Ishikawa (cell line): ENCODE results near the gene ANKAR.

Experiments used
- CEBPB ChIP-seq: IDR thresholded peaks from 2 replicates; pipeline ENCODE4 v1.6.1; 2012
- CREB1 ChIP-seq: IDR thresholded peaks from 2 replicates; pipeline ENCODE4 v1.6.1; 2012; ENCODE audit warnings: low read depth
- EGR1 ChIP-seq: IDR thresholded peaks from 2 replicates; pipeline ENCODE4 v1.6.1; 2012
- EP300 ChIP-seq: IDR thresholded peaks from 2 replicates; pipeline ENCODE4 v1.6.1; 2012; ENCODE audit warnings: borderline replicate concordance
- FOXM1 ChIP-seq: IDR thresholded peaks from 2 replicates; pipeline ENCODE4 v1.6.1; 2012; ENCODE audit warnings: low read depth, borderline replicate concordance
- MAX ChIP-seq: IDR thresholded peaks from 2 replicates; pipeline ENCODE4 v1.6.1; 2012
- NFIC ChIP-seq: IDR thresholded peaks from 2 replicates; pipeline ENCODE4 v1.6.1; 2012
- RAD21 ChIP-seq: IDR thresholded peaks from 2 replicates; pipeline ENCODE4 v1.6.1; 2012; ENCODE audit warnings: low read depth
- REST ChIP-seq: IDR thresholded peaks from 2 replicates; pipeline ENCODE4 v1.6.1; 2012; ENCODE audit warnings: low read depth, mild to moderate bottlenecking
- TAF1 ChIP-seq: IDR thresholded peaks from 2 replicates; pipeline ENCODE4 v1.6.1; 2012; ENCODE audit warnings: low read depth, mild to moderate bottlenecking
- TCF12 ChIP-seq: IDR thresholded peaks from 2 replicates; pipeline ENCODE4 v1.6.1; 2012; ENCODE audit warnings: low read depth
- TEAD4 ChIP-seq: IDR thresholded peaks from 2 replicates; pipeline ENCODE4 v1.6.1; 2012
- USF1 ChIP-seq: IDR thresholded peaks from 2 replicates; pipeline ENCODE4 v1.6.1; 2012
- YY1 ChIP-seq: IDR thresholded peaks from 2 replicates; pipeline ENCODE4 v1.6.1; 2012; ENCODE audit warnings: low read depth
- ZBTB7A ChIP-seq: IDR thresholded peaks from 2 replicates; pipeline ENCODE4 v1.6.1; 2012; ENCODE audit warnings: low read depth

ANKAR gene

GRCh38 chr2:189684811-189685210 is 10.3 kb downstream of the ANKAR start:
- TF ChIP-seq YY1 = no peak
- no peak for TF ChIP-seq ZBTB7A
- no peak for TF ChIP-seq TEAD4
- no peak for TF ChIP-seq TAF1

GRCh38 chr2:189685540-189686229 is 11.2 kb downstream of the ANKAR start:
- TF ChIP-seq YY1 (no peak), CREB1 (no peak), NFIC (no peak), USF1 (no peak), FOXM1 (no peak), RAD21 (no peak), ZBTB7A (no peak), EP300 (no peak), TEAD4 (no peak), EGR1 (no peak), TAF1 (no peak), REST (no peak)

- TF ChIP-seq EGR1 (no peak), USF1 (no peak), TEAD4 (no peak), MAX (no peak), ZBTB7A (no peak), EP300 (no peak), TAF1 (no peak), RAD21 (no peak), CEBPB (no peak), YY1 (no peak), REST (no peak), CREB1 (no peak), TCF12 (no peak), NFIC (no peak), FOXM1 (no peak)
Observed at GRCh38 chr2:189696223-189696622, 21.8 kb downstream of the ANKAR start.

- TF ChIP-seq NFIC = no peak
- no peak for TF ChIP-seq YY1
- TF ChIP-seq EGR1 = no peak
- TF ChIP-seq EP300 = no peak
- no peak for TF ChIP-seq MAX
- no peak for TF ChIP-seq CREB1
- TF ChIP-seq RAD21 = no peak
- TF ChIP-seq USF1 = no peak
- no peak for TF ChIP-seq TCF12
- TF ChIP-seq ZBTB7A = no peak
- no peak for TF ChIP-seq FOXM1
- no peak for TF ChIP-seq CEBPB
- TF ChIP-seq TAF1 = no peak
- TF ChIP-seq REST = no peak
- TF ChIP-seq TEAD4 = no peak
Observed at GRCh38 chr2:189698020-189698887, 23.8 kb downstream of the ANKAR start.
